GM18868 (cell line): ENCODE measurements around the gene CCDC74A.
"Not testable (repeated sequence)": the region's sequence is repeated elsewhere in the genome, so short reads cannot be mapped to it uniquely, and the experiment has no call there.

ENCODE experiments used
- ATAC-seq: cut with Tn5 transposase; IDR thresholded peaks from one replicate; pipeline ENCODE4 v1.9.1; 2021; ENCODE audit warnings: mild to moderate bottlenecking, moderate library complexity; ENCODE audit not compliant: unreplicated experiment

The CCDC74A gene

GRCh38 chr2:131544813-131545165 is 17.1 kb downstream of the CCDC74A start:
- ATAC-seq, result not testable (repeated sequence)

DNA sequence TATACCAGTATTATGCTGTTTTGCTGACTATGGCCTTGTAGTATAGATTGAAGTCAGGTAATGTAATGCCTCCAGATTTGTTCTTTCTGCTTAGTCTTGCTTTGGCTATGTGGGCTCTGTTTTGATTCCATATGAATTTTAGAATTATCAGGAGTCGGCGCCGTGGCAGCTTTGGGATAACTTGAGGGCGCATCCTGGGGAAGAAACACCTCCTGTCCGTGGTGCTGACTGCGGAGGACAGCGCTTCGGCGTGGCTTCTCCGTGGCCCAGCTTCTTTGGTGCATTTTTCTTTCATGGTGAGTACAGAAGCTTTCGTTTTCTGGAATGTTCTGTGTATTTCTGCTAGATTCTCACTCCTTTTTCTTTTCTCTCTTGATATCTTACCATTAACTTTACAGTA is 25.2 kb downstream of the CCDC74A start:
- no peak for ATAC-seq

- ATAC-seq, result no peak
Measured at GRCh38 chr2:131556998-131557397, 29.3 kb downstream of the CCDC74A start.

DNA sequence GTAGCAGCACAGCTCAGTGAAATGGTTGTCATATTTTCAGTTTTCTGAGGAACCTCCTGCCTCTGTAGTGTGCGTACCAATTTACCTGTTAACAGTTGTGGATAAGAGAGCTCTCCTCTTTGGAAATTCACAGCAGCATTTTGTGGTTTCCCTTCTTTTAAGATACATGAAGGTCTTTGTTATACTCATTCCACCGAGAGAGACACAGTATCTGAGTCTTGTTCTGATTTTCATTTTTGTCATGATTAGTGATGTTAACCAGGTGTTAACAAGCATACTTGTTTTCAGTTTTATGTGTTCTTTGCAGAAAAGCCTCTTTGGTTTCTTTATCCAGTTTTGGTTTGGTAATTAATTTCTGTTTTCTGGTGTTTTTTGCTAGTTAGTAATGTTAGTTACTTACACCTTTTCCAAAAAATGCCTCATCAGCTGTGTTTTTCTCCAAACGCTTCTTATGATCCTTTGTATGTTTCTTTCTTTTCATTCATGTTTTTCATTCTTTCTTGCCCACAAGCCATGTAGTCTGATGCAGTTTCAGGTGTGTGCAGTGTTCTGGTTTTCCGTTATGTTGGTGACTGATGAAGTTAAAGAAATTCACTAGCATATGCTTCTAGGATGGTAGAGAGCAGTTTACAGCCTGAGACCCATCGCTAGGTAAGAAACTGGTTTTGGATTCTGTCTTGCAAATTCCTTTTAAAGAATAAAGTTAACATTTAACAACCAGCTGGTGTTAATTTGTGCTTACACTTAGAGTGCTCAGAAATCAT is 30.1 kb downstream of the CCDC74A start:
- ATAC-seq, result no peak

GRCh38 chr2:131566371-131566770 is 38.7 kb downstream of the CCDC74A start:
- ATAC-seq, result no peak

GRCh38 chr2:131567891-131568290 is 40.2 kb downstream of the CCDC74A start:
- ATAC-seq, result no peak

DNA sequence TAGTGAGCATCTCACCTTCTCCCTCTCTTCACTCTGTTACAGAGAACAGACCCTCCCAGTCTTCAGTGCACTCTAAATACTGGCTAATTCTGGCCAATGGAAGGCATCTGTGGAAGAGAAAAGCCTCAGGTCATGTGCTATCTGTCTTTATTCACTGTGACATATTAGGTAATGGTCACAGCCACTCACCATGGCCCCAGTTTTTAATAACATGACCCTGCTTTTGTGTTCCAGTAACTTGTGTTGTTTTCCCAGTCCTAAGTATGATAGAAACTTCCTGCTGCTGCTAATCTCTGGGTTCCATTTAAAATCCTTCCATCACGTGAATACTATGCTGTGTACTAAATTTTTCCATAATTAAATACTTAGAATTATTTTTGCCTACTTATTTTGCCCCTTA is 40.7 kb downstream of the CCDC74A start:
- ATAC-seq, result not testable (repeated sequence)

GRCh38 chr2:131572175-131572574 is 44.5 kb downstream of the CCDC74A start:
- ATAC-seq, result no peak

DNA sequence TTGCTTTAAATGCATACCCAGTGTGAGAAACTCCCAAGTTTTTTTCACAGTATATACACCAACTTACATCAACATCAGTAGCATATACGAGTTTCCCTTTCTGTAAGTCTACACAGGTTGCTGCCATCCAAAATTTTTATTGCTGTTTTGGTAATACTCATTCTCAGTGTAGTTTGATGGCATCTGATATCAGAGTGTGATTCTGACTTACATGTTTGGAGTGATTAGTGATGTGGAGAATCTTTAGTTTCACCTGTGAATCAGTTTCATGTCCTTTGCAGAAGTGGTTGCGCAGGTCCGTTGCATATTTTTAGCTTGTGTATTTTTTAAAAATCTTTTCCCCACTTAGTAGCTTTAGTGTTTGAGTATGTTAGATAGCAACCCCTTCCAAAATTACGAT is 50.1 kb downstream of the CCDC74A start:
- ATAC-seq, result peak; percentile 53

- ATAC-seq, result peak; percentile 36
Measured at GRCh38 chr2:131580187-131580586, 52.5 kb downstream of the CCDC74A start.
